ENCODE data around the gene IL17RC.

IL17RC gene

GRCh38 chr3:9903904-9904303 is 13.0 kb upstream of the IL17RC start:
- Mint-ChIP-seq H3K36me3 (ENCODE audit: low read depth) (no peaks in the 10 kb centered on the region), H3K4me3 (no peak overlapping the region), H3K27ac (peak overlapping the region in 2 of 3 experiments; percentile 62 to 76), H3K27me3 (ENCODE audit: low read depth) (no peaks in the 10 kb centered on the region), H3K4me1 (peaks cover 20% of the 10 kb centered on the region), H3K9me3 (no peaks in the 10 kb centered on the region)
- TF ChIP-seq, protein P1, sequence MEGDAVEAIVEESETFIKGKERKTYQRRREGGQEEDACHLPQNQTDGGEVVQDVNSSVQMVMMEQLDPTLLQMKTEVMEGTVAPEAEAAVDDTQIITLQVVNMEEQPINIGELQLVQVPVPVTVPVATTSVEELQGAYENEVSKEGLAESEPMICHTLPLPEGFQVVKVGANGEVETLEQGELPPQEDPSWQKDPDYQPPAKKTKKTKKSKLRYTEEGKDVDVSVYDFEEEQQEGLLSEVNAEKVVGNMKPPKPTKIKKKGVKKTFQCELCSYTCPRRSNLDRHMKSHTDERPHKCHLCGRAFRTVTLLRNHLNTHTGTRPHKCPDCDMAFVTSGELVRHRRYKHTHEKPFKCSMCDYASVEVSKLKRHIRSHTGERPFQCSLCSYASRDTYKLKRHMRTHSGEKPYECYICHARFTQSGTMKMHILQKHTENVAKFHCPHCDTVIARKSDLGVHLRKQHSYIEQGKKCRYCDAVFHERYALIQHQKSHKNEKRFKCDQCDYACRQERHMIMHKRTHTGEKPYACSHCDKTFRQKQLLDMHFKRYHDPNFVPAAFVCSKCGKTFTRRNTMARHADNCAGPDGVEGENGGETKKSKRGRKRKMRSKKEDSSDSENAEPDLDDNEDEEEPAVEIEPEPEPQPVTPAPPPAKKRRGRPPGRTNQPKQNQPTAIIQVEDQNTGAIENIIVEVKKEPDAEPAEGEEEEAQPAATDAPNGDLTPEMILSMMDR (IDR thresholded peaks at IDR 0.05; ENCODE audit: unreplicated experiment in 3 of 3) = no peak

GRCh38 chr3:9906480-9906879 is 10.4 kb upstream of the IL17RC start:
- H3K36me3 Mint-ChIP-seq (ENCODE audit: low read depth) = no peaks in the 10 kb centered on the region
- H3K4me3 Mint-ChIP-seq = no peak overlapping the region
- no peak overlapping the region for H3K27ac Mint-ChIP-seq
- H3K4me1 Mint-ChIP-seq = peaks cover 18% of the 10 kb centered on the region
- no peaks in the 10 kb centered on the region for H3K9me3 Mint-ChIP-seq
- H3K27me3 Mint-ChIP-seq (ENCODE audit: low read depth) = no peaks in the 10 kb centered on the region
- TF ChIP-seq, protein P1 (IDR thresholded peaks at IDR 0.05; ENCODE audit: unreplicated experiment in 3 of 3) = no peak

DNA sequence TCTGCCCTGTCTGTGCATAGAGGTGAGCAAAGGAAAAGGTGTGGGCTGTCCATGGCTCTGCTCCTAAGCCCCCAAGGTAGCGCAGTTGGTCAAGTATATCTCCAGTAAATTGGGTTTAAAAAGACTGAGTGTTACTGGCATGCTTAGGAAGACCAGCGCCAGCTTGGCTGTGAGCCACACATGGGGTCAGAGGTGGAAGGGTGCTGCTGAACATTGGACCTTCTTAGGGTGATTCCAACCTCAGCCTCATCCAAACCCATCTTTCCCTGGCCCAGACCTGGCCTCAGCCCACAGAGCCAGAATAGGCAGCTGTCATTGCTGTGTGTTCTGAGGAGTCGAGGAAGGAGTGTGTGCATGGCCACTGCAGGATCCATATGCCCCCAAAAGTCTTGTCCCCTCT is 8.6 kb upstream of the IL17RC start:
- Mint-ChIP-seq H3K4me1 (peaks cover 13% of the 10 kb centered on the region), H3K9me3 (no peaks in the 10 kb centered on the region), H3K27ac (peak overlapping the region in 1 of 3 experiments; percentile 29), H3K36me3 (ENCODE audit: low read depth) (no peaks in the 10 kb centered on the region), H3K4me3 (no peak overlapping the region), H3K27me3 (ENCODE audit: low read depth) (no peaks in the 10 kb centered on the region)
- TF ChIP-seq, protein P1 (IDR thresholded peaks at IDR 0.05; ENCODE audit: unreplicated experiment in 3 of 3) = no peak

- Mint-ChIP-seq H3K4me1 (peaks cover 5% of the 10 kb centered on the region), H3K27me3 (ENCODE audit: low read depth) (no peaks in the 10 kb centered on the region), H3K36me3 (ENCODE audit: low read depth) (no peaks in the 10 kb centered on the region), H3K27ac (peak overlapping the region; percentile 0 to 80 (median 70)), H3K4me3 (no peak overlapping the region), H3K9me3 (no peaks in the 10 kb centered on the region)
- TF ChIP-seq, protein P1 (IDR thresholded peaks at IDR 0.05; ENCODE audit: unreplicated experiment in 3 of 3) = no peak
These were observed 7.5 kb upstream of the IL17RC start for GRCh38 chr3:9909221-9910013.

DNA sequence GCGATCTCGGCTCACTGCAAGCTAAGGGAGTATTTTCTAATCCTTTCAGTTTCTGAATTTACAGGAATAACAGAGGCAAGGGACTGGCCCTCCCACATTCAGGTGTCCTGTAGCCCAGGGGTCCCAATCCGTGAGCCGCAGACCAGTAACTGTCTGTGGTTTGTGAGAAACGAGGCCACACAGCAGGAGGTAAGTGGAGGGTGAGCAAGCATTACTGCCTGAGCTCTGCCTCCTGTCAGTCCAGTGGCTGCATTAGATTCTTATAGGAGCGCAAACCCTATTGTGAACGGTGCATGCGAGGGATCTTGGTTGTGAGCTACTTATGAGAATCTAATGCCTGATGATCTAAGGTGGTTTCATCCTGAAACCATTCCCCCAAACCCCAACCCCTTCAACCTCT is 5.0 kb upstream of the IL17RC start:
- TF ChIP-seq, protein P1 (IDR thresholded peaks at IDR 0.05; ENCODE audit: unreplicated experiment in 3 of 3) = no peak
- Mint-ChIP-seq H3K27me3 (ENCODE audit: low read depth) (no peaks in the 10 kb centered on the region), H3K9me3 (no peaks in the 10 kb centered on the region), H3K4me1 (peaks cover 18% of the 10 kb centered on the region), H3K4me3 (no peak overlapping the region), H3K27ac (peak overlapping the region in 1 of 3 experiments; percentile 15), H3K36me3 (ENCODE audit: low read depth) (no peaks in the 10 kb centered on the region)

All from nephron (organoid).